ENCODE data around the gene FBXL15. TPM values are rescaled to one million over a fixed set of nuclear protein-coding genes. Genes with fewer than 3 reads are reported as not detected.

Gene FBXL15
- total and polyA plus RNA-seq, 2 donors (not counting 3 experiments of a cell fraction or from before 2014, with no cell fraction given), result 9.9 to 15.3 TPM

DNA sequence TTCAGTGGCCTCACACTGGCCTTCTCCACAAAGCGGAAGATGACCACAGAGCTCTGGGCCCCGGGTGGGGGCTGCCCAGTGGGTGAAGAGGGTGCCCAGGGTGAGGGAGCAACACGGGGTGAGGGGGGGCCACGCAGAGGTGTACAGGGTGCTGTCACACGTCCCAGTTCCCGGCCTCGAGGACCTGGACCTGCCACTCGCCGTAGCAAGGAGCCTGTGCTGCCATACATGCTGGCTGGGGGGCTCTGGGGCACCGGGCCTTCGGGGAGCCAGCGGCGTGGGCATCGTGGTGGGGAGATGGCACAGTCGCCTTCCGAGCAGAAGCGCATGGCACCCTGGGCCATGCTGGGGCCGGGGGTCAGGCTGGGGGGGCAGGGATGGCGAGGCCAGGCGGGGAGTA lies 3.9 kb upstream of the FBXL15 start:
- Histone ChIP-seq H3K79me2 (ENCODE audit: control insufficient read depth, insufficient read depth, low read length) (no peaks in the 10 kb centered on the region), H3K36me3 (ENCODE audit: control insufficient read depth in 2 of 2, extremely low read depth in 1 of 2, insufficient read depth in 2 of 2, low read length in 2 of 2) (no peaks in the 10 kb centered on the region), H2AFZ (ENCODE audit: low read depth, low read length) (no peak overlapping the region), H3K27me3 (ENCODE audit: control insufficient read depth in 2 of 2, insufficient read depth in 2 of 2, low read length in 2 of 2) (peaks cover 6 to 23% of the 10 kb centered on the region in 2 experiments), H3K9me3 (replicated peaks; ENCODE audit: control insufficient read depth, insufficient read depth, low read length) (no peaks in the 10 kb centered on the region), H3K4me2 (ENCODE audit: insufficient read depth, low read length) (no peak overlapping the region), H3K27ac (ENCODE audit: insufficient read depth, low read depth, low read length) (no peak overlapping the region), H3K4me3 (replicated peaks in 1 of 3; ENCODE audit: insufficient read depth in 1 of 3, low read depth in 1 of 3, low read length in 3 of 3) (no peak overlapping the region), H3K9me1 (replicated peaks; ENCODE audit: control insufficient read depth, extremely low read depth, insufficient read depth, low read length) (no peaks in the 10 kb centered on the region), H3K4me1 (ENCODE audit: control insufficient read depth, extremely low read depth, insufficient read depth, low read length) (peaks cover 9% of the 10 kb centered on the region), H3K9ac (replicated peaks; ENCODE audit: extremely low read depth, insufficient read depth, low read length) (no peak overlapping the region), H4K20me1 (replicated peaks; ENCODE audit: control insufficient read depth, extremely low read depth, insufficient read depth, low read length) (no peaks in the 10 kb centered on the region)
- FAIRE-seq, result no peak
- dilution Hi-C loops (cut with MboI; ENCODE audit: extremely low pct_ligation_motif_present, low sequenced_read_pairs) (no loop called here), intact Hi-C loops (cut with micrococcal nuclease) (no loop called here)
- ChIA-PET CTCF (no interaction called here), POLR2A (interaction anchor here (0.6 kb wide), 1 partner anchor 11 kb away, joined by 3 read pairs; no protein-coding TSS in a partner anchor)
- BruUV-seq (replicated peaks), result no TSS peak
- no peak for TF ChIP-seq EZH2 (IDR thresholded peaks at IDR 0.05; ENCODE audit: borderline replicate concordance, low read depth, low read length, severe bottlenecking)
- no peak for DNase-seq (ENCODE audit: low read depth, low spot score)

DNA sequence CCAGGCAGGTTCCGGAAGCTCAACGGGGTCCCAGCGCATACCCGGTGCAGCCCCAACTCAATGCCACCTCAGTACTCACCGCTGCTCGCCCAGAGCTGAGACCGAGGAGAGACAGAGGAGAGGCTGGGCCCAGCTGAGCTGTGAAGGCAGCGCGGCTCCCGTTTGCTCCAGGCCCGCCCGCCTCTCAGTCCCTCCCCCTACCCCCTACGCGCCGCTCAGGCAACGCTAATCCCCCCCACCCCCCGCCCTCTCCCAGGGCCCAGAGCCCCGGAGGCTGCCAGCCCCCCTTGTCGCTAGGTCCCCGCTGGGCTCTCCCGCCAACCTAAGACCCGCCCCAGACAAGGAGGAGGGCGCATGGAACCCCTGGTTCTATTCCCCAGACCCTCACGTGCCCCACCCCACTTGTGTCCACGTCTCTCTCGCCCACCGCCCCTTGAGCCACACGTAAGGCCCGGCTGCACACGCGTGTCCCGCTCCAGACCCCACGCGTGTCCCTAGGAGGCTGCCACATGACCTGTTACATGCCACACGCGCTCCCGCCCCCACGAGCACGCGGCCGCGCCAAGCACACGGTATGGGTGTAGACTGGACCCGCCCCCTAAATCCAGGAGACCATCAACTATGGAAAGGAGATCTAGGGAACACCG lies 1.9 kb upstream of the FBXL15 start, which contains the start of gene PSD:
TSS of gene PSD (minus strand) at position 164 of the 647 bp plus-strand sequence. CDS start 1,747 bp downstream, outside the sequence.
- Histone ChIP-seq H2AFZ (ENCODE audit: low read depth, low read length) (peak within 1 kb of the TSS; percentile 5), H4K20me1 (replicated peaks; ENCODE audit: control insufficient read depth, extremely low read depth, insufficient read depth, low read length) (no peaks in the 10 kb centered on the region), H3K4me2 (ENCODE audit: insufficient read depth, low read length) (peak within 1 kb of the TSS; percentile 63), H3K4me3 (replicated peaks in 1 of 3; ENCODE audit: insufficient read depth in 1 of 3, low read depth in 1 of 3, low read length in 3 of 3) (peak within 1 kb of the TSS in 2 of 3 experiments; percentile 7 to 20), H3K79me2 (ENCODE audit: control insufficient read depth, insufficient read depth, low read length) (no peaks in the 10 kb centered on the region), H3K9me1 (replicated peaks; ENCODE audit: control insufficient read depth, extremely low read depth, insufficient read depth, low read length) (no peaks in the 10 kb centered on the region), H3K9me3 (replicated peaks; ENCODE audit: control insufficient read depth, insufficient read depth, low read length) (no peaks in the 10 kb centered on the region), H3K36me3 (ENCODE audit: control insufficient read depth in 2 of 2, extremely low read depth in 1 of 2, insufficient read depth in 2 of 2, low read length in 2 of 2) (peaks cover 0 to 8% of the 10 kb centered on the region in 2 experiments), H3K9ac (replicated peaks; ENCODE audit: extremely low read depth, insufficient read depth, low read length) (no peak within 1 kb of the TSS), H3K4me1 (ENCODE audit: control insufficient read depth, extremely low read depth, insufficient read depth, low read length) (peaks cover 20% of the 10 kb centered on the region), H3K27me3 (ENCODE audit: control insufficient read depth in 2 of 2, insufficient read depth in 2 of 2, low read length in 2 of 2) (peaks cover 3 to 7% of the 10 kb centered on the region in 2 experiments), H3K27ac (ENCODE audit: insufficient read depth, low read depth, low read length) (no peak within 1 kb of the TSS)
- DNase-seq (ENCODE audit: low read depth, low spot score), result no peak
- CTCF ChIA-PET, result no interaction called here
- no TSS peak for BruUV-seq (replicated peaks)
- FAIRE-seq, result no peak
- dilution Hi-C loops (cut with MboI; ENCODE audit: extremely low pct_ligation_motif_present, low sequenced_read_pairs) (no loop called here), intact Hi-C loops (cut with micrococcal nuclease) (no loop called here)
- POLR2A ChIA-PET, result no interaction called here
- no peak for TF ChIP-seq POLR2AphosphoS5 (IDR thresholded peaks at IDR 0.05; ENCODE audit: insufficient read depth, low read depth, low read length)
- TF ChIP-seq GATA2 (IDR thresholded peaks at IDR 0.05; ENCODE audit: insufficient read depth, insufficient read length, low read depth, low read length), result no peak
- no peak for TF ChIP-seq POLR2A (IDR thresholded peaks at IDR 0.05; ENCODE audit: low read depth, low read length)
- TF ChIP-seq EZH2 (IDR thresholded peaks at IDR 0.05; ENCODE audit: borderline replicate concordance, low read depth, low read length, severe bottlenecking), result no peak
- TF ChIP-seq, protein P1, sequence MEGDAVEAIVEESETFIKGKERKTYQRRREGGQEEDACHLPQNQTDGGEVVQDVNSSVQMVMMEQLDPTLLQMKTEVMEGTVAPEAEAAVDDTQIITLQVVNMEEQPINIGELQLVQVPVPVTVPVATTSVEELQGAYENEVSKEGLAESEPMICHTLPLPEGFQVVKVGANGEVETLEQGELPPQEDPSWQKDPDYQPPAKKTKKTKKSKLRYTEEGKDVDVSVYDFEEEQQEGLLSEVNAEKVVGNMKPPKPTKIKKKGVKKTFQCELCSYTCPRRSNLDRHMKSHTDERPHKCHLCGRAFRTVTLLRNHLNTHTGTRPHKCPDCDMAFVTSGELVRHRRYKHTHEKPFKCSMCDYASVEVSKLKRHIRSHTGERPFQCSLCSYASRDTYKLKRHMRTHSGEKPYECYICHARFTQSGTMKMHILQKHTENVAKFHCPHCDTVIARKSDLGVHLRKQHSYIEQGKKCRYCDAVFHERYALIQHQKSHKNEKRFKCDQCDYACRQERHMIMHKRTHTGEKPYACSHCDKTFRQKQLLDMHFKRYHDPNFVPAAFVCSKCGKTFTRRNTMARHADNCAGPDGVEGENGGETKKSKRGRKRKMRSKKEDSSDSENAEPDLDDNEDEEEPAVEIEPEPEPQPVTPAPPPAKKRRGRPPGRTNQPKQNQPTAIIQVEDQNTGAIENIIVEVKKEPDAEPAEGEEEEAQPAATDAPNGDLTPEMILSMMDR (IDR thresholded peaks at IDR 0.05; ENCODE audit: extremely low read depth in 1 of 2, insufficient read depth in 1 of 2, low read depth in 1 of 2, low read length in 2 of 2), result no peak
- no peak for TF ChIP-seq FOS (IDR thresholded peaks at IDR 0.05; ENCODE audit: borderline replicate concordance, insufficient read depth, low read length)
- TF ChIP-seq, protein P2, sequence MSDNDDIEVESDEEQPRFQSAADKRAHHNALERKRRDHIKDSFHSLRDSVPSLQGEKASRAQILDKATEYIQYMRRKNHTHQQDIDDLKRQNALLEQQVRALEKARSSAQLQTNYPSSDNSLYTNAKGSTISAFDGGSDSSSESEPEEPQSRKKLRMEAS (IDR thresholded peaks at IDR 0.05; ENCODE audit: insufficient read depth, insufficient read length), result no peak
- TF ChIP-seq MYC (IDR thresholded peaks at IDR 0.05; ENCODE audit: low read depth, low read length), result no peak
- no peak for TF ChIP-seq JUN (IDR thresholded peaks at IDR 0.05; ENCODE audit: borderline replicate concordance, insufficient read depth, insufficient read length, low read depth)
